ENCODE data around the gene PIK3CD. TPM values are rescaled to one million over a fixed set of nuclear protein-coding genes. Genes with fewer than 3 reads are reported as not detected.

Gene PIK3CD
- total and polyA plus RNA-seq, 4 donors, result 1.8 to 11.3 (median 3.4) TPM

- TF ChIP-seq MAX (IDR thresholded peaks at IDR 0.05) (no peak), HNF4G (IDR thresholded peaks at IDR 0.05) (no peak), SP1 (IDR thresholded peaks at IDR 0.05) (no peak)
These were observed 54.0 kb downstream of the PIK3CD start (continued) for GRCh38 chr1:9705337-9706093.

GRCh38 chr1:9706178-9706577 lies 54.6 kb downstream of the PIK3CD start:
- H3K27me3 ChIP-seq (ENCODE audit: control insufficient read depth in 4 of 4, insufficient read depth in 4 of 4, low read length in 3 of 4), result no peaks in the 10 kb centered on the region
- DNase-seq (ENCODE audit: low spot score), result no peak
- H3K9me3 ChIP-seq (ENCODE audit: control insufficient read depth in 4 of 4, low read length in 3 of 4), result no peaks in the 10 kb centered on the region
- WGBS, result 90% methylated on average over 4 of the region's 4 CpGs
- peaks cover 0 to 3% (median 0%) of the 10 kb centered on the region in 4 donors for H3K4me1 ChIP-seq (ENCODE audit: control insufficient read depth in 4 of 4, insufficient read depth in 4 of 4, low read length in 3 of 4)
- TF ChIP-seq FOXA1 (IDR thresholded peaks at IDR 0.05) (no peak), TAF1 (conservative IDR thresholded peaks at IDR 0.05) (no peak), ZBTB33 (IDR thresholded peaks at IDR 0.05) (no peak), SP1 (IDR thresholded peaks at IDR 0.05) (no peak), RXRA (IDR thresholded peaks at IDR 0.05) (no peak), HNF4G (IDR thresholded peaks at IDR 0.05) (no peak), NR2F2 (IDR thresholded peaks at IDR 0.05) (no peak), HNF4A (conservative IDR thresholded peaks at IDR 0.05) (no peak), CTCF (IDR thresholded peaks at IDR 0.05; ENCODE audit: low read depth, low read length, missing input control) (no peak), GABPA (IDR thresholded peaks at IDR 0.05 in 1 of 2, conservative IDR thresholded peaks at IDR 0.05 in 1 of 2) (no peak), RAD21 (IDR thresholded peaks at IDR 0.05) (no peak), EGR1 (IDR thresholded peaks at IDR 0.05; ENCODE audit: low read depth in 2 of 2) (no peak), YY1 (IDR thresholded peaks at IDR 0.05) (no peak), FOXA2 (IDR thresholded peaks at IDR 0.05) (no peak), JUND (IDR thresholded peaks at IDR 0.05) (no peak), MAX (IDR thresholded peaks at IDR 0.05) (no peak), ATF3 (IDR thresholded peaks at IDR 0.05) (no peak), REST (IDR thresholded peaks at IDR 0.05) (no peak)
- no peaks in the 10 kb centered on the region for H3K36me3 ChIP-seq (ENCODE audit: control insufficient read depth in 4 of 4, insufficient read depth in 3 of 4, low read depth in 1 of 4, low read length in 3 of 4)
- H3K27ac ChIP-seq (ENCODE audit: low read depth in 1 of 2, low read length in 2 of 2), result no peak overlapping the region
- H3K9ac ChIP-seq (ENCODE audit: low read depth in 1 of 2, low read length in 2 of 2), result no peak overlapping the region
- no peak overlapping the region for H3K4me3 ChIP-seq (ENCODE audit: low read depth in 1 of 3, low read length in 3 of 3)

Data from liver (tissue), 9 donors.